HepG2 (cell line): ENCODE results near the gene ANKHD1. TPM values are rescaled to one million over a fixed set of nuclear protein-coding genes. Genes with fewer than 3 reads are reported as not detected.

Experiments
- GLI4 ChIP-seq: sonication (generic); formaldehyde crosslinking; IDR thresholded peaks from 2 replicates; pipeline ENCODE4 v1.5.1; 2020; ENCODE audit warnings: missing genetic modification reagents, mild to moderate bottlenecking, moderate library complexity, borderline replicate concordance
- HBP1 ChIP-seq: IDR thresholded peaks from 2 replicates; pipeline ENCODE4 v1.6.1; 2016; ENCODE audit warnings: low read depth, control low read depth
- HMGXB4 ChIP-seq, 2 experiments: sonication (generic) in 1 of 2; formaldehyde crosslinking in 1 of 2; IDR thresholded peaks; 2 replicates each; pipeline versions ENCODE4 v1.4.0 to v1.6.1; 2018 to 2020; ENCODE audit warnings: missing genetic modification reagents in 2 of 2, borderline replicate concordance in 1 of 2, low read depth in 1 of 2, mild to moderate bottlenecking in 1 of 2, missing biosample characterization in 1 of 2
- HNF1A ChIP-seq, 2 experiments: sonication (generic) in 1 of 2; formaldehyde crosslinking in 1 of 2; IDR thresholded peaks; 2 replicates each; pipeline versions ENCODE4 v1.4.0 to v1.6.1; 2016 to 2020; ENCODE audit warnings: borderline replicate concordance in 1 of 2, low read depth in 1 of 2, mild to moderate bottlenecking in 1 of 2, missing genetic modification reagents in 1 of 2
- HNF1B ChIP-seq: sonication (generic); formaldehyde crosslinking; IDR thresholded peaks from 2 replicates; pipeline ENCODE4 v1.5.1; 2020; ENCODE audit warnings: mild to moderate bottlenecking, moderate library complexity, missing genetic modification reagents
- IKZF1 ChIP-seq: fragments of 450-650 bp; IDR thresholded peaks from 2 replicates; pipeline ENCODE4 v1.7.1; 2016
- MIXL1 ChIP-seq: IDR thresholded peaks from 2 replicates; pipeline ENCODE4 v1.6.1; 2016
- NFATC3 ChIP-seq: sonication (generic); formaldehyde crosslinking; IDR thresholded peaks from 2 replicates; pipeline ENCODE4 v1.5.1; 2020; ENCODE audit warnings: mild to moderate bottlenecking, missing genetic modification reagents
- NFIC ChIP-seq: IDR thresholded peaks from 2 replicates; pipeline ENCODE4 v1.6.1; 2012; ENCODE audit warnings: mild to moderate bottlenecking, low read length, inconsistent platforms
- RBM39 ChIP-seq: fragments of 200-400 bp; formaldehyde crosslinking; IDR thresholded peaks from one replicate; pipeline ENCODE4 v1.6.1; 2018; ENCODE audit warnings: antibody characterized with exemption, mild to moderate bottlenecking, low read depth, low read length; ENCODE audit not compliant: poor library complexity, severe bottlenecking
- THAP11 ChIP-seq: IDR thresholded peaks from 2 replicates; pipeline ENCODE4 v1.6.1; 2016; ENCODE audit warnings: missing biosample characterization, missing genetic modification reagents
- ZBTB25 ChIP-seq: IDR thresholded peaks from 2 replicates; pipeline ENCODE4 v1.6.1; 2018; ENCODE audit warnings: missing genetic modification reagents
- ZC3H13 ChIP-seq: sonication (generic); formaldehyde crosslinking; IDR thresholded peaks from 2 replicates; pipeline ENCODE4 v1.8.1; 2023; ENCODE audit warnings: mild to moderate bottlenecking, missing genetic modification reagents, moderate library complexity
- ZNF367 ChIP-seq: sonication (generic); formaldehyde crosslinking; IDR thresholded peaks from 2 replicates; pipeline ENCODE4 v1.4.0; 2020; ENCODE audit warnings: missing genetic modification reagents, borderline replicate concordance
- polyA plus RNA-seq, 8 experiments: library from polyadenylated mRNA; depleted of rRNA in 3 of 8; stranded (reverse) in 7 of 8; unstranded in 1 of 8; fragments of >200 nt; fragmentation: Illumina TruSeq in 4 of 8; extraction: Trizol in 4 of 8; gene quantifications; 2 replicates each; pipeline versions ENCODE4 v1.2.1 to v1.2.3, GENCODE V29; 2011 to 2016; ENCODE audit warnings: low read depth in 4 of 8, missing spikeins in 1 of 8, mixed read lengths in 1 of 8; ENCODE audit not compliant: insufficient read depth in 1 of 8
- total RNA-seq, 5 experiments: library from RNA; depleted of rRNA; stranded (reverse); fragments of >200 nt; fragmentation: Illumina TruSeq; extraction: Trizol; gene quantifications; 2 replicates each; pipeline ENCODE4 v1.2.3, GENCODE V29; 2016; ENCODE audit warnings: low read depth in 1 of 5
- TF ChIP-seq, protein P1 (sequence below): sonication (generic); formaldehyde crosslinking; IDR thresholded peaks from 2 replicates; pipeline ENCODE4 v1.4.0; 2020; ENCODE audit warnings: missing genetic modification reagents, mild to moderate bottlenecking, borderline replicate concordance

ANKHD1 gene
- total and polyA plus RNA-seq, 2 of the 13 experiments (the other 11 are each of a cell fraction or from before 2014, with no cell fraction given): 69.9 to 82.0 TPM

- TF ChIP-seq HNF1A (IDR thresholded peaks at IDR 0.05; ENCODE audit: low read depth) (no peak), HNF1A (CRISPR knock-in tag; IDR thresholded peaks at IDR 0.05; ENCODE audit: borderline replicate concordance) (no peak), MIXL1 (CRISPR knock-in tag) (0 out of 2 replicates have a peak, but pooled peaks have one; percentile 51), HNF1B (CRISPR knock-in tag) (peak; percentile 38; the same call in 1 of the 2 replicates), HMGXB4 (CRISPR knock-in tag; IDR thresholded peaks at IDR 0.05; ENCODE audit: borderline replicate concordance in 1 of 2, low read depth in 1 of 2) (peak; percentile 61 to 88; a peak in 3 of 4 replicates), GLI4 (CRISPR knock-in tag) (no peak), ZBTB25 (CRISPR knock-in tag) (0 out of 2 replicates have a peak, but pooled peaks have one; percentile 19), HBP1 (CRISPR knock-in tag) (no peak), THAP11 (peak; percentile 55), IKZF1 (no peak), ZC3H13 (CRISPR knock-in tag) (no peak), NFATC3 (CRISPR knock-in tag) (no peak), RBM39 (no peak), NFIC (no peak), ZNF367 (CRISPR knock-in tag) (no peak)
- TF ChIP-seq, protein P1, sequence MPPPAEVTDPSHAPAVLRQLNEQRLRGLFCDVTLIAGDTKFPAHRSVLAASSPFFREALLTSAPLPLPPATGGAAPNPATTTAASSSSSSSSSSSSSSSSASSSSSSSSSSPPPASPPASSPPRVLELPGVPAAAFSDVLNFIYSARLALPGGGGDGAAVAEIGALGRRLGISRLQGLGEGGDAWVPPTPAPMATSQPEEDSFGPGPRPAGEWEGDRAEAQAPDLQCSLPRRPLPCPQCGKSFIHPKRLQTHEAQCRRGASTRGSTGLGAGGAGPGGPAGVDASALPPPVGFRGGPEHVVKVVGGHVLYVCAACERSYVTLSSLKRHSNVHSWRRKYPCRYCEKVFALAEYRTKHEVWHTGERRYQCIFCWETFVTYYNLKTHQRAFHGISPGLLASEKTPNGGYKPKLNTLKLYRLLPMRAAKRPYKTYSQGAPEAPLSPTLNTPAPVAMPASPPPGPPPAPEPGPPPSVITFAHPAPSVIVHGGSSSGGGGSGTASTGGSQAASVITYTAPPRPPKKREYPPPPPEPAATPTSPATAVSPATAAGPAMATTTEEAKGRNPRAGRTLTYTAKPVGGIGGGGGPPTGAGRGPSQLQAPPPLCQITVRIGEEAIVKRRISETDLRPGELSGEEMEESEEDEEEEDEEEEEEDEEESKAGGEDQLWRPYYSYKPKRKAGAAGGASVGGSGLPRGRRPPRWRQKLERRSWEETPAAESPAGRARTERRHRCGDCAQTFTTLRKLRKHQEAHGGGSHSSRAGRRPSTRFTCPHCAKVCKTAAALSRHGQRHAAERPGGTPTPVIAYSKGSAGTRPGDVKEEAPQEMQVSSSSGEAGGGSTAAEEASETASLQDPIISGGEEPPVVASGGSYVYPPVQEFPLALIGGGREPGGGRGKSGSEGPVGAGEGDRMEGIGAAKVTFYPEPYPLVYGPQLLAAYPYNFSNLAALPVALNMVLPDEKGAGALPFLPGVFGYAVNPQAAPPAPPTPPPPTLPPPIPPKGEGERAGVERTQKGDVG: no peak
These were observed 173.7 kb downstream of the ANKHD1 start (continued) for GRCh38 chr5:140575309-140575708.
